Left ventricle myocardium inferior (tissue), 1 donor: Measurements from ENCODE around the gene TAF1B. TPM values are rescaled to one million over a fixed set of nuclear protein-coding genes. Genes with fewer than 3 reads are reported as not detected.
"Not testable (repeated sequence)": the region's sequence is repeated elsewhere in the genome, so short reads cannot be mapped to it uniquely, and the experiment has no call there.

Experiments
- DNase-seq: peaks from one replicate; pipeline ENCODE4 v3.0.0-alpha.2; 2020
- H3K27ac ChIP-seq: fragments of 200-600 bp; replicated peaks from 2 replicates; pipeline ENCODE4 v1.8.0; 2021
- H3K27me3 ChIP-seq: fragments of 200-600 bp; 2 replicates; pipeline ENCODE4 v1.8.0; 2021; ENCODE audit warnings: low read depth
- H3K36me3 ChIP-seq: fragments of 200-600 bp; 2 replicates; pipeline ENCODE4 v1.8.0; 2021
- H3K4me1 ChIP-seq: fragments of 200-600 bp; 2 replicates; pipeline ENCODE4 v1.8.0; 2021
- H3K4me3 ChIP-seq: fragments of 200-600 bp; 2 replicates; pipeline ENCODE4 v1.8.0; 2021; ENCODE audit warnings: mild to moderate bottlenecking, moderate library complexity
- H3K9me3 ChIP-seq: fragments of 200-600 bp; replicated peaks from 2 replicates; pipeline ENCODE4 v1.8.0; 2021
- intact Hi-C: fragments of 100-400 bp; cut with micrococcal nuclease; formaldehyde crosslinking; loops from one replicate; pipeline ENCODE4 v1.11.0; 2022
- total RNA-seq: library from RNA; stranded (reverse); fragmentation: NEBNext Ultra II Directional; extraction: Animal tissue kit (Norgen Biotek cat#: 25700); gene quantifications from one replicate; pipeline ENCODE4 v1.2.1, GENCODE V29; 2021
- TF ChIP-seq, protein P1 (sequence below): fragments of 200-600 bp; IDR thresholded peaks from 2 replicates; pipeline ENCODE4 v1.8.0; 2021; ENCODE audit warnings: antibody characterized with exemption, mild to moderate bottlenecking, borderline replicate concordance
- donor health status: DM: no; HTN: yes; CAD: no; lungs with severe emphysema.

The TAF1B gene
- total RNA-seq, 1 donor from 2014 or later: 4.2 TPM

DNA sequence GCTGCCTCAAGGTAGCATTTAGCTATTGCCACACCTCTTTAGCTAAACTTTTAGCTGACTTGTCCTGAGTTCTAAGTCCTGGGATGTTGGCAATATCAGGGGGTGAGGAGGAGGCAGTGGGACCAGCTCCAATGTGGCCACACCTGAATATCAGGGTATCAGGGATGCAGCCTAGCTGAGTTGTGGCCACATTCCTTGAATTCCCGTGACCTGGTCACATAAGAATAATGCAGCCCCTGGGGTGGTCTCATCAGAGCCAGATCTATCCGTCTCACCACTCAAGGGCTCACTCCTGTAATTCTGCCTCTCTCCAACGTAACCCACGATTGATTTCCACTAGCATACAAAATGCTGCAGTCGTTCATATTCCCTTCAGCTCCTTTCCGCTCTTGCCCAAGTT, 11.6 kb upstream of the TAF1B start:
- intact Hi-C loops: no loop called here
- H3K27me3 ChIP-seq: peaks cover 36% of the 10 kb centered on the region
- no peak overlapping the region for H3K27ac ChIP-seq
- no peaks in the 10 kb centered on the region for H3K4me1 ChIP-seq
- TF ChIP-seq, protein P1, sequence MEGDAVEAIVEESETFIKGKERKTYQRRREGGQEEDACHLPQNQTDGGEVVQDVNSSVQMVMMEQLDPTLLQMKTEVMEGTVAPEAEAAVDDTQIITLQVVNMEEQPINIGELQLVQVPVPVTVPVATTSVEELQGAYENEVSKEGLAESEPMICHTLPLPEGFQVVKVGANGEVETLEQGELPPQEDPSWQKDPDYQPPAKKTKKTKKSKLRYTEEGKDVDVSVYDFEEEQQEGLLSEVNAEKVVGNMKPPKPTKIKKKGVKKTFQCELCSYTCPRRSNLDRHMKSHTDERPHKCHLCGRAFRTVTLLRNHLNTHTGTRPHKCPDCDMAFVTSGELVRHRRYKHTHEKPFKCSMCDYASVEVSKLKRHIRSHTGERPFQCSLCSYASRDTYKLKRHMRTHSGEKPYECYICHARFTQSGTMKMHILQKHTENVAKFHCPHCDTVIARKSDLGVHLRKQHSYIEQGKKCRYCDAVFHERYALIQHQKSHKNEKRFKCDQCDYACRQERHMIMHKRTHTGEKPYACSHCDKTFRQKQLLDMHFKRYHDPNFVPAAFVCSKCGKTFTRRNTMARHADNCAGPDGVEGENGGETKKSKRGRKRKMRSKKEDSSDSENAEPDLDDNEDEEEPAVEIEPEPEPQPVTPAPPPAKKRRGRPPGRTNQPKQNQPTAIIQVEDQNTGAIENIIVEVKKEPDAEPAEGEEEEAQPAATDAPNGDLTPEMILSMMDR: no peak
- no peaks in the 10 kb centered on the region for H3K36me3 ChIP-seq
- no peak overlapping the region for H3K4me3 ChIP-seq
- DNase-seq: no peak
- H3K9me3 ChIP-seq: no peaks in the 10 kb centered on the region

DNA sequence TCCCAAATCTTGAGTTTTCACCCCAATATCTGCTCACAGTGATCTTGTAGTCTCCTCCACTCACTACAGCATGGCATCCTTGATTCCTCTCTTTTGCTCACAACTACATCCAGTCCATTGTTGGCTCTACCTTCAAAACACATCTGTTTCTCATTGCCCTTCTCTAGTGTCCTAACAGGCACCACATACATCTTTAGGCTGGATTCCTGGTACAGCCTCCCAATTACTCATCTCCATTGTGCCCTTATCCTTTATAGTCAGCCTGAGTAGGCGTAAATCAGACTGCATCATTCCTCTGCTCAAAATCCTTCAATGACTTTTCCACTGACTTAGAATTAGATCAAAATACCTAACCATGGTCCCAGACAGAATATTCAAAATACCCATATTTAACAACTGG, 10.7 kb upstream of the TAF1B start:
- Histone ChIP-seq H3K4me1 (no peaks in the 10 kb centered on the region), H3K4me3 (no peak overlapping the region), H3K27ac (no peak overlapping the region), H3K36me3 (no peaks in the 10 kb centered on the region), H3K9me3 (no peaks in the 10 kb centered on the region), H3K27me3 (peaks cover 31% of the 10 kb centered on the region)
- TF ChIP-seq, protein P1: no peak
- no peak for DNase-seq
- intact Hi-C loops: no loop called here

DNA sequence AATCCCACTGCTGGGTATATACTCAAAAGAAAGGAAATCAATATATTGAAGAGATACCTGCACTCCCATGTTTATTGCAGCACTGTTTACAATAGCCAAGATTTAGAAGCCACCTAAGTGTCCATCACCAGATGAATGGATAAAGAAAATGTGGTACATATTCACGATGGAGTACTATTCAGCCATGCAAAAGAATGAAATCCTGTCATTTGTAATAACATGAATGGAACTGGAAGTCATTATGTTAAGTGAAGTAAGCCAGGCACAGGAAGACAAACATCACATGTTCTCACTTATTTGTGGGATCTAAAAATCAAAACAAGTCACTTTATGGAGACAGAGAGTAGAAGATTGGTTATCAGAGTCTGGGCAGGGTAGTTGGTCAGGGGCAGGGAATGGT, 8.2 kb upstream of the TAF1B start:
- H3K4me3 ChIP-seq, H3K9me3 ChIP-seq: not testable (repeated sequence)

DNA sequence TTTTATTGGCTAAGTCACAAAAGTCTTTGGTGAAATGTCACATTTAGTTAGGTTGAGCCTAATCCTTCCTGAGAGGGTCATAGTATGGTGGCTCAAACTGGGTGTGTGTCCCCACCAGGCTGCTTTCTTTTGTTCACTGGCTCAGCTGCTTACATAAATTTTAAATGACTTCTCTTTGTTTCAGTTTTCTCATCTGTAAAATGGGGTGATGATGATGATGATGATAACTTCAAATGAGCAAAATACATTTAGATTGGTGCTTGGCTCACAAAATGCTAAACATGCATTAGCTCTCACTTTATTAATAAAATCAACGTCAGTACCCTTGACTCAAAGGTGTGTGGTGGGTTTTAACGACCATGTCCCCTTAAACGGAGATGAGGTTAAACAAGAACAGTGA, 7.2 kb upstream of the TAF1B start:
- intact Hi-C loops: no loop called here
- TF ChIP-seq, protein P1: no peak
- H3K36me3 ChIP-seq: no peaks in the 10 kb centered on the region
- DNase-seq: no peak
- H3K27me3 ChIP-seq: peaks cover 16% of the 10 kb centered on the region
- H3K4me3 ChIP-seq: no peak overlapping the region
- H3K27ac ChIP-seq: no peak overlapping the region
- no peaks in the 10 kb centered on the region for H3K4me1 ChIP-seq
- no peaks in the 10 kb centered on the region for H3K9me3 ChIP-seq

More for the DNA sequence above, 8.2 kb upstream of the TAF1B start:
- DNase-seq, H3K27ac ChIP-seq, H3K4me1 ChIP-seq, intact Hi-C loops, H3K36me3 ChIP-seq: not testable (repeated sequence)
- H3K27me3 ChIP-seq: peaks cover 19% of the 10 kb centered on the region

DNA sequence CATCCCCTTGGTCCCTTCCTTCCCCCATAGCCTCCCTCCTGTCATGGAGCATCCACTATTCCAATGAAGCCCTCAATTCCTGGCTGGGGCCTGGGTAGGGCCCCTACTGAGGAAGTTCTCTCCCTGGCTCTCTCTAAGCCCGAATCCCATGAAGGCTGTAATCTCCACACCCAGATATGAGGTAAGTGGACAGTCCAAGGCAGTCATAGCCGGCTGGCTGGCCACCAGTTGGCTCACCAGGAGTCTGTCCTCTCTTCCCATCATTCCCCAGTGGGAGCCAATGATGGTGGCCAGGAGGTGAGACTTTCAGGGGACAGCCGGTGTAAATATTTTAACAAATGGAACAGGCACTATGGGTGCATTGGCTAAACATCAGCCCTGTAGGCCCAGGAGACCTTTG, 6.8 kb upstream of the TAF1B start:
- TF ChIP-seq, protein P1: no peak
- Histone ChIP-seq H3K4me1 (no peaks in the 10 kb centered on the region), H3K9me3 (no peaks in the 10 kb centered on the region), H3K4me3 (no peak overlapping the region), H3K27ac (no peak overlapping the region), H3K36me3 (no peaks in the 10 kb centered on the region), H3K27me3 (peaks cover 12% of the 10 kb centered on the region)
- intact Hi-C loops: no loop called here
- no peak for DNase-seq

DNA sequence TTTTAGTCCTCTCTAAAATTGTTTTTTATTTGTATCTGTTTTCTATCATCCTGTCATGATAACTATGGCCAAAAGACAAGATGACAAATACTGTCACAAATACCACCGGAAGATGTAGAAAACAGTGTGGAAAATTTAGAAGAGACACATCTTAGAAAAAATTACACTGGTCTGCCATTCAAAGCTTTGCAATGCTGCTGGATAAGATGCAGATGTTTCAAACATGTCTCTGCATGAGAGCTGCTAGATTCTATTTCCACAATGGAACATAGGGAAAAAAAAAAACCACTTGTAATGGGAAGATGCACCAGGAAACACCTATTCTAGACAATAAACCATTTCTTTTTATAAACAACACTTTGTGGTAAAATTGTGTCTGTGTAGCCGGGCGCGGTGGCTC, 5.8 kb upstream of the TAF1B start:
- intact Hi-C loops: no loop called here
- TF ChIP-seq, protein P1: no peak
- Histone ChIP-seq H3K27ac (no peak overlapping the region), H3K4me3 (no peak overlapping the region), H3K9me3 (no peaks in the 10 kb centered on the region), H3K36me3 (no peaks in the 10 kb centered on the region), H3K27me3 (peaks cover 3% of the 10 kb centered on the region), H3K4me1 (no peaks in the 10 kb centered on the region)
- no peak for DNase-seq
